Endothelial cell (in vitro differentiated cells): Measurements from ENCODE around the gene ARID3A. TPM values are rescaled to one million over a fixed set of nuclear protein-coding genes. Genes with fewer than 3 reads are reported as not detected.
"Not testable (repeated sequence)": the region's sequence is repeated elsewhere in the genome, so short reads cannot be mapped to it uniquely, and the experiment has no call there.

Experiments
- DNase-seq: peaks from one replicate; pipeline ENCODE4 v3.0.0; 2021; ENCODE audit warnings: low spot score
- H3K27ac Mint-ChIP-seq: one replicate; pipeline ENCODE4 v1.8.0; 2021; ENCODE audit warnings: mixed read lengths, inconsistent platforms; ENCODE audit not compliant: unreplicated experiment
- H3K27me3 Mint-ChIP-seq: one replicate; pipeline ENCODE4 v1.8.0; 2021; ENCODE audit warnings: mild to moderate bottlenecking, moderate library complexity, mixed read lengths, inconsistent platforms; ENCODE audit not compliant: unreplicated experiment
- H3K36me3 Mint-ChIP-seq: one replicate; pipeline ENCODE4 v1.8.0; 2021; ENCODE audit warnings: mild to moderate bottlenecking, low read depth, mixed read lengths, inconsistent platforms; ENCODE audit not compliant: unreplicated experiment
- H3K4me1 Mint-ChIP-seq: one replicate; pipeline ENCODE4 v1.8.0; 2021; ENCODE audit warnings: mild to moderate bottlenecking, mixed read lengths, inconsistent platforms; ENCODE audit not compliant: unreplicated experiment
- H3K4me3 Mint-ChIP-seq: one replicate; pipeline ENCODE4 v1.8.0; 2021; ENCODE audit warnings: mild to moderate bottlenecking, mixed read lengths, inconsistent platforms; ENCODE audit not compliant: unreplicated experiment
- H3K9me3 Mint-ChIP-seq: one replicate; pipeline ENCODE4 v1.8.0; 2021; ENCODE audit warnings: mixed read lengths, inconsistent platforms; ENCODE audit not compliant: unreplicated experiment
- CTCF ChIP-seq: fragments of 200-600 bp; sonication (generic); IDR thresholded peaks from one replicate; pipeline ENCODE4 v1.5.0; 2021; ENCODE audit warnings: antibody characterized with exemption; ENCODE audit not compliant: unreplicated experiment
- long read RNA-seq: library from polyadenylated mRNA; unstranded; transcript quantifications from one replicate; pipeline ENCODE4 v2.0.0, GENCODE V29; 2020; ENCODE audit not compliant: unreplicated experiment
- total RNA-seq: library from RNA; stranded (reverse); fragmentation: NEBNext Ultra II Directional; extraction: Animal tissue kit (Norgen Biotek cat#: 25700); gene quantifications from one replicate; pipeline ENCODE4 v1.2.1, GENCODE V29; 2021; ENCODE audit not compliant: unreplicated experiment

ARID3A gene
- 108 TPM for total RNA-seq
- long read RNA-seq, partial matches to known transcripts = 9 of 15 reads
- long read RNA-seq, other reads (novel, unspliced or antisense) = 6 of 15 reads

- peak; percentile 74 for DNase-seq
- Mint-ChIP-seq H3K4me1 (peaks cover 1% of the 10 kb centered on the region), H3K27ac (peak within 1 kb of the TSS; percentile 61), H3K36me3 (peaks cover 8% of the 10 kb centered on the region), H3K4me3 (peak within 1 kb of the TSS; percentile 93), H3K27me3 (peaks cover 8% of the 10 kb centered on the region), H3K9me3 (no peaks in the 10 kb centered on the region)
- no peak for TF ChIP-seq CTCF
Observed at GRCh38 chr19:925526-926322, at the start of gene ARID3A. TSS of gene ARID3A (plus strand) at chr19:926035. CDS start at chr19:929529, 3,494 bp downstream.

- Mint-ChIP-seq H3K27ac (no peak overlapping the region), H3K27me3 (peaks cover 19% of the 10 kb centered on the region), H3K36me3 (peaks cover 18% of the 10 kb centered on the region), H3K4me1 (no peaks in the 10 kb centered on the region), H3K4me3 (no peak overlapping the region), H3K9me3 (no peaks in the 10 kb centered on the region)
- no peak for TF ChIP-seq CTCF
- no peak for DNase-seq
Observed at GRCh38 chr19:876089-876488, 49.7 kb upstream of the ARID3A start.

- peaks cover 22% of the 10 kb centered on the region for H3K36me3 Mint-ChIP-seq
Observed at GRCh38 chr19:876780-877314, 49.0 kb upstream of the ARID3A start.

GRCh38 chr19:877992-878660 is 47.7 kb upstream of the ARID3A start:
- not testable (repeated sequence) for H3K9me3 Mint-ChIP-seq, H3K27ac Mint-ChIP-seq, H3K4me3 Mint-ChIP-seq, DNase-seq, H3K4me1 Mint-ChIP-seq
- H3K27me3 Mint-ChIP-seq = peaks cover 20% of the 10 kb centered on the region
- peaks cover 24% of the 10 kb centered on the region for H3K36me3 Mint-ChIP-seq

More at GRCh38 chr19:876780-877314, 49.0 kb upstream of the ARID3A start:
- Mint-ChIP-seq H3K27me3 (peaks cover 20% of the 10 kb centered on the region), H3K9me3 (no peaks in the 10 kb centered on the region), H3K4me1 (no peaks in the 10 kb centered on the region), H3K27ac (no peak overlapping the region), H3K4me3 (no peak overlapping the region)
- no peak for DNase-seq
- TF ChIP-seq CTCF = no peak

- H3K36me3 Mint-ChIP-seq = peaks cover 24% of the 10 kb centered on the region
- peaks cover 18% of the 10 kb centered on the region for H3K27me3 Mint-ChIP-seq
- peak overlapping the region; percentile 79 for H3K4me3 Mint-ChIP-seq
Observed at GRCh38 chr19:878751-879561, 46.9 kb upstream of the ARID3A start.

More at GRCh38 chr19:878751-879561, 46.9 kb upstream of the ARID3A start:
- H3K4me1 Mint-ChIP-seq, DNase-seq, H3K27ac Mint-ChIP-seq, H3K9me3 Mint-ChIP-seq: not testable (repeated sequence)
